Stimulated activated CD4-positive, alpha-beta T cell treated with anti-CD3 and anti-CD28 coated beads, Interleukin-1b, Interleukin-23, amount 100 ng/mL, for 1 hour (primary cell): ENCODE data around the gene PRKCA.

Experiments
- DNase-seq, 2 donors: peaks; one replicate each; pipeline ENCODE4 v3.0.0-alpha.2; 2020; ENCODE audit warnings: low read depth in 2 of 2

Gene PRKCA

GRCh38 chr17:66738301-66738700 is 435.9 kb downstream of the PRKCA start:
- no peak for DNase-seq

- DNase-seq = no peak
These were observed 437.1 kb downstream of the PRKCA start for GRCh38 chr17:66739553-66739952.

- DNase-seq = no peak
These were observed 437.8 kb downstream of the PRKCA start for GRCh38 chr17:66740226-66740625.

- no peak for DNase-seq
These were observed 441.1 kb downstream of the PRKCA start for GRCh38 chr17:66743511-66743910.

- DNase-seq = no peak
These were observed 444.3 kb downstream of the PRKCA start for GRCh38 chr17:66746736-66747135.

GRCh38 chr17:66747578-66748275 is 445.3 kb downstream of the PRKCA start:
- DNase-seq = no peak

- DNase-seq = no peak
These were observed 446.2 kb downstream of the PRKCA start for GRCh38 chr17:66748578-66748977.

- DNase-seq = no peak
These were observed 446.9 kb downstream of the PRKCA start for GRCh38 chr17:66749217-66749832.

- DNase-seq = no peak
These were observed 447.7 kb downstream of the PRKCA start for GRCh38 chr17:66750116-66750515.

- no peak for DNase-seq
These were observed 448.5 kb downstream of the PRKCA start for GRCh38 chr17:66750781-66751543.

- DNase-seq = no peak
These were observed 449.4 kb downstream of the PRKCA start for GRCh38 chr17:66751771-66752170.

- no peak for DNase-seq
These were observed 450.0 kb downstream of the PRKCA start for GRCh38 chr17:66752411-66752810.

- no peak for DNase-seq
These were observed 450.9 kb downstream of the PRKCA start for GRCh38 chr17:66753126-66753920.

- DNase-seq = no peak
These were observed 452.9 kb downstream of the PRKCA start for GRCh38 chr17:66755101-66755943.

- DNase-seq = no peak
These were observed 453.5 kb downstream of the PRKCA start for GRCh38 chr17:66755944-66756290.

- DNase-seq = no peak
These were observed 457.9 kb downstream of the PRKCA start for GRCh38 chr17:66760324-66760723.

GRCh38 chr17:66762276-66762675 is 459.9 kb downstream of the PRKCA start:
- no peak for DNase-seq

GRCh38 chr17:66763056-66763455 is 460.6 kb downstream of the PRKCA start:
- no peak for DNase-seq

- DNase-seq = no peak
These were observed 462.1 kb downstream of the PRKCA start for GRCh38 chr17:66764506-66764905.

GRCh38 chr17:66767154-66767933 is 464.9 kb downstream of the PRKCA start:
- no peak for DNase-seq
